Stimulated activated CD4-positive, alpha-beta T cell treated with anti-CD3 and anti-CD28 coated beads, Interleukin-1b, Interleukin-23, amount 100 ng/mL, for 1 hour (primary cell): Measurements from ENCODE around the gene EFCAB11.
"Not testable (repeated sequence)": the region's sequence is repeated elsewhere in the genome, so short reads cannot be mapped to it uniquely, and the experiment has no call there.

ENCODE experiments used
- DNase-seq, 2 donors: peaks; one replicate each; pipeline ENCODE4 v3.0.0-alpha.2; 2020; ENCODE audit warnings: low read depth in 2 of 2

EFCAB11 gene

DNA sequence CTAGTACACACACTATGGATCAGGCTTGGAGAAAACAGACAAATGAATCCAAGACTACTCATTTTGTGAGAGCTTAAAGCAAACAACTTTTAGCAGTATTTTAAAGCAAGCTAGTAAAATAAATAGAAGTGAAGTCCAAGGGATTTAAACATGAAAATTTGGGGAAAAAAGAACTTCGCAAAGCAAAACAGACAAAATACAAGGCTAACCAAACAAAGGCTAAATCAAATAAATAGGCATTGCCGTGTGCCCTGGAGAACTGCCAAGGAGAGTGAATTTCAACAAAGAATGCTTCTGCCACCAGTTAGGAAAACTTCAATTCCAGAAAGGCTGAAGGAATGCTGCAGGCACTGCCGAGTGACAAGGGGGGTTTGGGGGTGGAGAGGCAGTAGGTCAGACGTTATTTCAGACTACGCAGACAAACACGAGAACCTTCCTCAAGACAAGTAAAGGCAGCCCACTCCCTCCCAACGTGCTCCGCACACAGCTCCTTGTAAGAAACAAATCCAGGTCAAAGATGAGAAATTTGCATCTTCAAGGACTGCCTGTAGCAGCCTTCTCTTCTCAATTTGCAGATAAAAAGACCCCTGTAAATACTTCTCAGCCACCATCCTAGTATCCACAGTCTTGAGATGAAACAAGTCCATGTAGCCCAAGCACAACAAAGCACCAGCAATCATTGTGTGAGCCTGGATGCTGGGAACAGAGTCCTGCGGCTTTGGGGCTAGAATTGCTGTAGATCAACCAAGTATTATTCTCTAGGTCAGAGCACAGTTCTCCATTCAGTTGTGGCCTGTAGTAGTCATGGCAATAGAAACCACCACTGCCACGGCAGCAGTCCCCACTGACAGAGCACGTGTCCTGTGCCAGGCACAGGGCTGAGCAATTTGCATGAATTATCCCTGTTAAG, 43.3 kb downstream of the EFCAB11 start:
- DNase-seq = no peak

DNA sequence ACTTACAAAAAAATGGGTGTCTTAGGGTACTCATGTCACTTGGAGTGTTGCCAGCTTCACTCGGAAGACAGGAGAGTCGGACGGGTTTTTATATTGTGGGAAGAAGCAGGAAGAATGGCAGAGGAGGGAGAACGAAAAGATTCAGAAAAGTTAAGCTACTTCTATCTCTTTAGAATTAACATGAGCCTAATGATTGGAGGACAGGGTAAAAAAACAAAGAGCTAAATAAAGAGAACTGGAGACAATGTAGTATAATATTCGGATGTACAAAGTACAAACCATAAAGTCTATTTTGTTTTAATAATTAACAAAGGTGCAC, 43.9 kb downstream of the EFCAB11 start:
- no peak for DNase-seq

DNA sequence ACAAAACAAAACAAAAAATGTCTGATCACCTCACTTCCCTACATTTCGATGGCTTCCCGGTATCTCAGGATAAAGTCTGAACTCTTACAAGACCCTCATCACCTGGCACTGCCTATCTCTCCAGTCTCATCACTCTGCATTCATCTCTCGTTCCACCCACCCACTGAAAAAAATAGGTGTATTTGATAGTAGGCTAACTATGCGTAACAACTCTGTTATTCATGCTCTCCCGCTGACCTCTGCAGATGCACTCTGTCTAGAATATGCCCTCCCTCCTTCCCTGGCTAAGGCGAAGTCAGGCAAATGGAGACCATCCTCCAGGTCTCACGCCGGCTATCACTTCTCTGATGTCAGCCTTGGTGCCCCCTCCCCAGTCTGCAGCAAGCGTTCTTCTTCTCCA, 44.9 kb downstream of the EFCAB11 start:
- no peak for DNase-seq

DNA sequence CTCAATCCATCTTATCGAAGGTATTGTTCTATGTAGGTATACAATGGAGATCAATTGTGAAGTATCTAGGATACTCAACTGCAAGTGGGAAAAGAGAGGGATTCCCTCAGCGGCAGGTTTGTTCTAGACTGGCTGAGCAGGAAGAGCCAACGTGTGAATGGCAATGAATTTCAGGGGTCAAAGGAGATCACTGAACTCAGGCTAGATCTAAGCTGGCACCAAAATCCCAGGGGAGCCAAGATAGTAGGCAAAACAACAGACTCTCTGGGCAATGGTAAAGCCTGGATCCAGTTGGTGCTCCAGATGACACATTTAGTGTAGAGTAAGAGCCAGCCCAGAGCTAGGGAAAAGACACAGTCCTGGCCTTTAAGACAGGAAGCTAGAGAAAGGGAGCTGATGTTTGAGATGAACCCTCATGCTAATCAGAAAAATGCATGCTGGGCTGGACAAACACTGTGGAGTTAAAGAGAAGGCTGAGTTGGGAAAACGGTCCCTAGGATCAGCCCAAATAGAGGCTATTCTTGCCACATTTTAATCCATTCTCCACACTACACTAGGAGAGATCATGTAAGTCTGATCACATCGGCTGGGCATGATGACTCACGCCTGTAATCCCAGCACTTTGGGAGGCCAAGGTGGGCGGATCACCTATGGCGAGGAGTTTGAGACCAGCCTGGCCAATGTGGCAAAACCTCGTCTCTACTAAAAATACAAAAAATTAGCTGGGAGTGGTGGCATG, 45.6 kb downstream of the EFCAB11 start:
- no peak for DNase-seq

DNA sequence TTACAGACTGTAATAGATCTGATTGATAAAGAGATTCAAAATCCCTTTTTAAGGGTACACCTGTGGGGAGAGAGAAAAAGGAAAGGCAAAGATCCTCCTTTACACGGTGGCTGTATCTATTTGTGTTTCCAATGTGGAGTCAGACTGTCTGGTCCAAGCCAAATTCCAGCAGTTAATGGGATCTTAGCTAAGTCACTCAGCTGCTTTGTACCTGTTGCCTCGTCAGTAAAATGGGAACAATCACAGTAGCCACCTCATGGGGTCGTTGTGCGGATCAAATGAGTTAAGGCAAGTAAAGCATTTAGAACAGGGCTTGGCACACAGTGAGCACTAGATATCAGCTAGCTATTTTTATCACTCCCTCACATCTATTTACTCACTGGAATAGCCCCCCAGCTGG, 46.9 kb downstream of the EFCAB11 start:
- no peak for DNase-seq

DNA sequence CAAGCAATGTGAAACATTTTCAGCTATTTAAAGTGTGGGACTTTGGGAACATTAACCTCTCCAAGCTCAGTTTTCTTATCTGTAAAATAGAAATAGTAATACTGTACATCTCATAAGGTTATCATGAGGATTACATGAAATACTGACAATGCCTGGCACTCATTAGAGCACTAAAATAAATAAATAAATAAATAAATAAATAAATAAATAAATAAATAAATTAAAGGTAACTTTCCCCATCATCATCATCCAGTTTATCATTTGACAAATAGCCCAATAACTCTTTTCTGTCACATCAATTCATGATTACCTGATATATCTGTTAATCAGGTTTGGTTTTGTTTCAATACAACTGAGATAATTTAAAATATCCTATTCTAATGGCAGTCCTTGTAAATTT, 48.5 kb downstream of the EFCAB11 start:
- no peak for DNase-seq

DNA sequence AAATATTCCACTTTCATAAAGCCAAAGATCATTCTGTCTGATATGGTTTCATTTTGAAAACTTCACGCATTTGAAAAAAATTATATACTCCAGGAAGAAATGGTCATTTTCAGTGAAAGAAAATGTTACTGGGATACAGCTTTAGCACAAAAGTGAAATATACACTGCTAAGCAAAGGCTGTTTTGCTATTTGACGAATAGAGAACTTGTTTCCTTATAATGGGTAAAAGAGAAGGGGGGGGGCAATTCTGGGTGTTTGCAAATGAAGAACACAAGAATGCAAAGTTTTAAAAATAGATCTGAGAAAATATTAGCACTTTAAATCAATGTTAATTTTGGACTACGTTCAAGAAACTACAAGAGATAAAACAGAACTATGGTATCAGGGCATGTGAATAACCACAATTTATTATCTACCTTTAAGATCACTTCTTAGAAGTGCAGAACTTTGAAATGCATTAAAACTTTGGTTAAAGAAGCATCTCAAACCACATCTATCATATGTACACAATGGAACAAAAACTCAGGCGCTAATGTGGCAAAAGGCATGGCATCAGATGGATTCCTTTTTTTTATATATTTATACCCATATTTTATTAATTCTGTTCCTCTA, 51.1 kb downstream of the EFCAB11 start:
- DNase-seq = no peak

DNA sequence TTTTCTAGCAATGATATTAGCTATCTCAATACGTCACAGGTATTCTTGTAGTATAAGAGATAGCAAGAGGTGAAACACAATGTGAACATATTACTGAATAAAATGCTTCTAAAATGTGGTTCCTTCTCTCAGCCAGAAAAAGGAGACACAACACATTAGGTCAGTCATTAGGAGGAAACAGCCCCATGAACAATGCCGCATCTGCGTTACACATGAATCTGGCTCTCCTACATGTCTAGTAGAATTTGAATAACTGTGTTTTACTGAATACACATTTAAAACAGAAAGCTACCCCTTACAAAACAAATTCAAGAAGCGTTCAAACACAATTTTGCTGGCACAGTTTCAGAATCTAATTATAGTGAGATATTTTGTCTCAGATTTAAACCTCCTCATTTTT, 51.6 kb downstream of the EFCAB11 start:
- DNase-seq = no peak

DNA sequence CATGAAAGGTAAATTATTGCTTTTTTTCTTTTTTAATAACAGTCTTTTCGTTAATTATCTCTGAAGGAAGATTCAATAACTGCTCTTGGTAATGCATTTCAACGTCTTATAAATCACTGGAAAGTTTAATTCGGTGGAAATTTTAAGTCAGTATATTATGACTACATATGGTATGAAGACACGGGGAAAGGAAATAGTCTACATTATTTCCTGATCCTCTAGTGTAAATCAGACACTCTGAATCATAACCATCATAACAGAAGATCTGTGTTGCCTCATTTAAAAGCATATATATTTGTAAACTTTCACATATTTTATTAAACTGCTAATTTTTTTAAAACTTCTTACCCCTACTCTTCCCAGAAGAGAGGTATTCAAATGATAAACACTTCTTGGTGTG, 53.7 kb downstream of the EFCAB11 start:
- DNase-seq = no peak

DNA sequence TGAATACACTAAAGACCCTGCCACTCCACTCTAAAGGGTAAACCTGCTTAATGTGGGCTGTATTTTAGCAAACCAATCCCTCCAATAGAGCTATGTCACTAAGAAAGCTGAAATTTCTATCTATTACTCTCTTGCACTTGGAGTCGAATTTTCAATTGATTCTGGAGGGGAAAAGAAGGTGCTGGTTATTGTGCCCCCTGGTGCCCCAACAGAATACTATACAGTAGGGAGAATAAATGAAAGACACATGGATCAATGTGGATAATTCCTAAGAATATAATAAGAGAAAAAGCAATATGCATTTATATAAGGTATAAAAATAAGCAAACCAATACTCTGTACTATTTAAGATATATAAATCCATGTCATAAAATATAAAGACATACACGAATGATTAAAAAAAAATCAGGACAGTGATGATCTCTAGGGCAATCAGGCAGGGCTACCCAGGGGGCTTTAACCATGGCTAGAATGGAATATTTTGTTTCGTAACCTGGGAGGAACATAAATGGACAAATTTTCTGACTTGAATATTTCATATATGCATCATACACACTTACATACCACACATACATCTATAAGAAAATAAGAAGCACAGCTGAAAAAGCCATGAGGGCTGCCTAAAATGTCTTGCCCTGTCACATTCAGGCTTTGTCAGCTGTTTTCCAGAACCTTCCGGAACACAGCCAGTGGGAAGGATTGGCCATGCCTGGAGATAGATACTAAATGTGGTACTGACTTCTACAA, 54.4 kb downstream of the EFCAB11 start:
- no peak for DNase-seq

DNA sequence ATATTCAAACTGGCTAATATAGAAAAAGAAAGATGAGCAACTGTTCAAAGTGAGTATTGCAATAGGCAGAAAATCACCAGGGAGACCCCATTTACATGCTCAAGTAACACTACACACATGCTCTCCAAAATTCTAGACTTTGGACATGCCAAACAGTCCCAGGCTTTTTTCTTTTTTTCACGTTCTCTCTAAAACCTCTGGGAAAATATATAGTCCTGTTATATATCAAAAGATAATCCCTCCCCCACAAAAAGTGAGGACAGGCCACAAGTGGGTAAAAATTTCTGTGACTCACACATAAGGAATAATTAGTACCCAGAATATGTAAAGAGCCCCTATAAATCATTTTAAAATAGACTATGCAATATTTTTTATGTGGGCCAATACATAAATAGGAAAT, 55.2 kb downstream of the EFCAB11 start:
- no peak for DNase-seq

DNA sequence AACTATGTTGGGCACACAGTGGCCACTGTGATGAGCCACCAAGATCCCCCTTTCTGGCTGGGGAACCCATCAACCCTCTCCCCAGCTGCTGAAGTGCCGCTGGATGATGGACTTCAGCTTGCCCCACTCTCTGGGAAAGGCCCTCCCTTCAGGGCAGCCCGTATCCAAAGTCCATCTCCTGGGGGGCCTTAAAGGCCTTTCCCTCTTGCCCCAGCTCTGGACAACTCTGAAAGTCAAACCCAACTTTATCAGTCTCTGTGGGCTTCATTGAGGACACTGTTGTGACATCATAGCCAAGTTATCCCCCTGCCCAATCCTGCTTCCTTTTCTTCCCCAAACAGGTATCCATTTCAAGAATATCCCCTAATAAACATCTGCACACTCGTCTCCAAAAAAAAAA, 61.1 kb downstream of the EFCAB11 start:
- not testable (repeated sequence) for DNase-seq

DNA sequence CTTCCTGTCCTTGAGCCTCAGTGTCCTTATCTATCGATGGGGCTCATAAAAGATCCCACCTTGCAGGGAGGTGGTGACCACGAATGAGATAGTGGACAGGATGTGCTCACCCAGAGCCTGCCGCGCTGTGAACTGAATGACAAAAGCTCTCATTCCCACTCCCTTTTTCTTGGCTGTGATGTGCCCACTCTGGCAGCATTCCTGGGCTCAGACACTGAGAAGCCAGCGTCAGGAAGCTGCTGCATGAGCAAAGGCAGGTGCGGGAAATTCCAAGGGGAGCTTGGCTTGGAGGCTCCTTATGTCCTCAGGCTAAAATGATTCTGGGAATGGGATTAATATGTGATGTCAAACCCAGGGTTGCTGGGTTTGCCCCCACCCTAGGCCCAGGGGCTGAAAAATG, 61.6 kb downstream of the EFCAB11 start:
- DNase-seq = no peak

DNA sequence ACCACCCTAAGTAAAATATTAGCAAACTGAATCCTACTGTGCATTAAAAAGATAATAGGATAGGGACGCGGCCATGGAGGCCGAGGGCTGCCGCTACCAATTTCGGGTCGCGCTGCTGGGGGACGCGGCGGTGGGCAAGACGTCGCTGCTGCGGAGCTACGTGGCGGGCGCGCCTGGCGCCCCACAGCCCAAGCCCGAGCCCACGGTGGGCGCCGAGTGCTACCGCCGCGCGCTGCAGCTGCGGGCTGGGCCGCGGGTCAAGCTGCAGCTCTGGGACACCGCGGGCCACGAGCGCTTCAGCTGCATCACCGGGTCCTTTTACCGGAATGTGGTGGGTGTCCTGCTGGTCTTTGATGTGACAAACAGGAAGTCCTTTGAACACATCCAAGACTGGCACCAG, 62.8 kb downstream of the EFCAB11 start:
- not testable (repeated sequence) for DNase-seq

DNA sequence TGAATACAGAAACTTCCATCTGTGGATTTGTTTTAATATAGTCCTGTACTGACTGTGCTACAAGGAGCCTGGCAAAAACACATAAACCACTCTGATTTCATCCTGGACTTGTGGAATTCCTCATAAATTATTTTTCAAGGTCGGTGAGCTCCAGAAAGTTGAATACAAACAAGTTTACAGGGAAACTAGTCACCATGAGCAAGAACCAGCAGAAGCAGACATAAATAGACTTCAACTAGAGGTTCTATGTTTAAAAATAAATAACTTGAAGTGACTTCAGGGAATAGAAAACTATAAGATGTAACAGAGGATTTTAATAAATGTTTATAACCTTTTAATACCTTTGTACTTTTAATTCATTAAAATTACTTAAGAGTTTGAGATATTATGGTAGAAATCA, 63.5 kb downstream of the EFCAB11 start:
- no peak for DNase-seq

DNA sequence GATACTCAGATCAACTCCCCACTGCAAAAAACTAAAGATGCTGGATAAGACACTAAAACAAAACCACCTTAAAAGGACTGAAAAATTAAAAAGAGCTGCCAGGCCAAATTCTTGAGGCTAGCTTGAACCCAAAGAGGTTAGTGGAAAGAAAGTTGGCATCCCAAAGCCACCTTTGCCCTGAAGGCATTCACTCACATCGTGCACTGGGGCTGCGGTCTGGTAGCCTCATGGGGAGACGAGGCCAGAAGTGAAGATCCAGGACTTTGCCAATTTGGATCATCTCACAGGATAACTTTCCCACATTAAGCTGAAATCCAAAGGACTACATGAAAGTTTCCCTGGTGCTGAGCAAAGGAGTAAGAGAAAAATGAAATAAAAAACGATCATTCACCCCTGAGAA, 63.9 kb downstream of the EFCAB11 start:
- DNase-seq = no peak

DNA sequence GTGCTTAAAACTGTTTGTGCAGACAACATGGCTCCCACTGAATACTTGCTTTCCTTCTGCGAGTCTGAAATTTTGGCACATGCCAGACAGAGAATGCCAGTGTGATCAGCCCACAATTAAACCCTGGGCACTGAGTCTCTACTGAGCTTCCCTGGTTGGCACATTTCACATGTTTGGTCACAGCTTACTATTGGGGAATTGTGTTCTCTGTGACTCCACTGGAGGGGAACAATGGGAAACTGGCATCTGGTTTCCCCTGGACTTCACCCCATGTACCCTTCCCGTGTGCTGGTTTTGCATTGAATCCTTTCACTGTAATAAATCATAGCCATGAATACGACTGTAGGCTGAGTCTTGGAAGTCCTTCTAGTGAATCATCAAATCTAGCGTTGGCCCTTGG, 64.9 kb downstream of the EFCAB11 start:
- no peak for DNase-seq

DNA sequence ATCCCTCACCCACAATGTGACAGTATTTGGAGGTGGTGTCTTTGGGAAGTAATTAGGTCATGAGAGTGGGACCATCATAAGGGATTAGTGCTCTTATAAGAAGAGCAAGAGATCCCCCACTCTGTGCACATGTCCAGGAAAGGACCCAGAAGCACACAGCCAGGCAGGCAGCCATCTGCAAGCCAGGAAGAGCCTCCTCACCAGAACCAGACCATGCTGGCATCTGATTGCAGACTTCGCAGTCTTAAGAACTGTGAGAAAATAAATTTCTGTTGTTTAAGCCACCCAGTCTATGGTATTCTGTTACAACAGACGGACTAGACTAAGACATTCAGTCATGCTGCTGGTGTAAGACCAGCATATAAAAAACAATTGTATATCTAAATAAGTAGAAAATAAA, 69.8 kb downstream of the EFCAB11 start:
- no peak for DNase-seq

DNA sequence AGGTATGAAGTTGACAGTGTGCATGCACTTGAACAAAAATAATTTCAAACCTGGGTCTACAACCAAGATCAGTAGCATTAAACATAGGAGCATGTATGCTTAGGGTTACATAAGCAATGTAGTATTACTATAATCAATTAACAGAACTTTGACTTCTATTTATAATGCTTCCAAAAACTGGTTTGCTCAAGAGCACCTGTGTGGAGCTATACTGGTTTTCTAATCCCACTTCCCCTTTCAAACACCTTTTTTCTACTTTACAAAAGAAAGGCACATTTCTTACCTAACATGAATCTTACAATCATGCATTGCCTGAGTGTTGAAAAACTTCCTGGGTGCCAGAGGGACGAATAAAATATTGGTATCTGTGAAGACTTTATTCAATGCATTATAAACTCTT, 72.7 kb downstream of the EFCAB11 start:
- no peak for DNase-seq

DNA sequence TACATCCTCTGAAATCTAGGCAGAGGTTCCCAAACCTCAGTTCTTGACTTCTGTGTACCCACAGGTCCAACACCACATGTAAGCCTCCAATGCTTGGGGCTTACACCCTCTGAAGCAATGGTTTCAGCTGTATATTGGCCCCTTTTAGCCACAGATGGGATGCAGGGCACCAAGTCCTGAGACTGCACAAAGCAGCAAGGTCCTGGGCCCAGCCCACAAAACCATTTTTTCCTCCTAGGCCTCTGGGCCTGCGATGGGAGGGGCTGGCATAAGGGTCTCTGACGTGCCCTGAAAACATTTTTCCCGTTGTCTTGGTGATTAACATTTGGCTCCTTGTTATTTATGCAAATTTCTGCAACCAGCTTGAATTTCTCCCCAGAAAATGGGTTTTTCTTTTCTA, 80.4 kb downstream of the EFCAB11 start:
- not testable (repeated sequence) for DNase-seq

DNA sequence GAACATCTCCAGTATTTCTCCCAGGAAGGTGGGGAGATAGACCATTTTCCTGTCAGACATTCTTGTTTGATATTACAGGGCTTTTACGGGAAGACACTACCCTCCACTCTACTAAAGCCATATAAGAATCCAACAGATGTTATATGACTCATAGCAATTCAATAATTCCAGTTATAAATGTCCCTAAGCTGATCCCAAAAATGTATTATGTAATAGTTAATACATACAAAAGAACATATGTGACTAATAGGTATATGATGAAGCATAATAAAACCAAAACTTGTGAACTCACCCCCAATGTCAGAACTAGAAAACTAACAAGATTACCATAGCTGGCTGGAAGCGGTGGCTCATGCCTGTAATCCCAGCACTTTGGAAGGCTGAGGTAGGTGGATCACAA, 84.2 kb downstream of the EFCAB11 start:
- DNase-seq = no peak

DNA sequence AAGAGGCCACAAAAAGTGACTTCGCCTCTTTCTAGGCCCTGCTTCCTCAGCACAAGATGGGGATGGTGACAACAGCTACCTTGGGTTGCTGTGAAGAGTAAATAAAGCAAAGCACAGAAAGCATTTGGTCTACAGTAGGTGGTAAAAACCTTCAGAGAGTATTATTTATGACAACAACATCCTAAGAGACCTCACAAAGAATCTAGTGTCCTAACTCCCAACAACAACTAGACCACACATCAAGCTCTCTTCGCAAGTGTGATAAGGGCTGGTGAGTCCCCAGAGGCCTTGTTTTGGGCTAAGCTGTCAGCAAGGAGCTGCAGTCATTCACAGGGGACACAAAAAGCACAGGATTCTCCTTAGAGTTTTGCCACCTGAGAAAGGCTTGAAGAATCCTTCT, 84.9 kb downstream of the EFCAB11 start:
- no peak for DNase-seq
